H9 (cell line): ENCODE measurements around the gene TUBA1A. TPM values are rescaled to one million over a fixed set of nuclear protein-coding genes. Genes with fewer than 3 reads are reported as not detected.

Experiments
- DNase-seq: peaks from one replicate; pipeline ENCODE4 v3.0.0-alpha.2; 2017
- H2AFZ ChIP-seq: one replicate; pipeline ENCODE4 v1.6.1; 2013; ENCODE audit warnings: mild to moderate bottlenecking, low read length, control low read depth, moderate library complexity
- H2AK5ac ChIP-seq: 2 replicates; pipeline ENCODE4 v1.6.1; 2013; ENCODE audit warnings: low read length, control low read depth, mixed read lengths; ENCODE audit not compliant: insufficient read length
- H2BK120ac ChIP-seq: one replicate; pipeline ENCODE4 v1.6.1; 2013; ENCODE audit warnings: low read depth, mild to moderate bottlenecking, low read length, control low read depth, inconsistent platforms; ENCODE audit not compliant: poor library complexity, severe bottlenecking
- H2BK12ac ChIP-seq: 2 replicates; pipeline ENCODE4 v1.6.1; 2013; ENCODE audit warnings: low read length, control low read depth, mixed read lengths, low read depth; ENCODE audit not compliant: insufficient read length
- H2BK15ac ChIP-seq: 2 replicates; pipeline ENCODE4 v1.6.1; 2013; ENCODE audit warnings: low read depth, low read length, control low read depth
- H2BK20ac ChIP-seq: one replicate; pipeline ENCODE4 v1.6.1; 2013; ENCODE audit warnings: low read depth, mild to moderate bottlenecking, low read length, control low read depth, inconsistent platforms; ENCODE audit not compliant: poor library complexity, severe bottlenecking
- H2BK5ac ChIP-seq: 2 replicates; pipeline ENCODE4 v1.6.1; 2013; ENCODE audit warnings: low read length, control low read depth, mixed read lengths; ENCODE audit not compliant: insufficient read length
- H3K14ac ChIP-seq: 2 replicates; pipeline ENCODE4 v1.6.1; 2013; ENCODE audit warnings: low read length, control low read depth; ENCODE audit not compliant: insufficient read depth
- H3K18ac ChIP-seq: 2 replicates; pipeline ENCODE4 v1.6.1; 2013; ENCODE audit warnings: low read depth, mild to moderate bottlenecking, mixed read lengths, low read length, control low read depth; ENCODE audit not compliant: insufficient read length
- H3K23ac ChIP-seq: 2 replicates; pipeline ENCODE4 v1.6.1; 2013; ENCODE audit warnings: low read length, control low read depth, mixed read lengths, low read depth; ENCODE audit not compliant: insufficient read length
- H3K23me2 ChIP-seq: 2 replicates; pipeline ENCODE4 v1.6.1; 2013; ENCODE audit warnings: low read depth, mild to moderate bottlenecking, mixed read lengths, low read length, control low read depth; ENCODE audit not compliant: insufficient read length, poor library complexity, severe bottlenecking
- H3K27ac ChIP-seq: 2 replicates; pipeline ENCODE4 v1.5.1; 2013; ENCODE audit warnings: low read length, control low read depth, mixed read lengths, low read depth; ENCODE audit not compliant: insufficient read length
- H3K27me3 ChIP-seq: 2 replicates; pipeline ENCODE4 v1.6.1; 2013; ENCODE audit warnings: low read length, control low read depth, inconsistent platforms; ENCODE audit not compliant: insufficient read depth
- H3K4ac ChIP-seq: 2 replicates; pipeline ENCODE4 v1.6.1; 2013; ENCODE audit warnings: low read depth, mild to moderate bottlenecking, control low read depth, inconsistent platforms, low read length, moderate library complexity
- H3K4me1 ChIP-seq: 2 replicates; pipeline ENCODE4 v1.6.1; 2013; ENCODE audit warnings: low read length, control low read depth, inconsistent platforms; ENCODE audit not compliant: insufficient read depth
- H3K4me2 ChIP-seq: 2 replicates; pipeline ENCODE4 v1.6.1; 2013; ENCODE audit warnings: low read length, control low read depth, mixed read lengths; ENCODE audit not compliant: insufficient read length, insufficient read depth
- H3K56ac ChIP-seq: 2 replicates; pipeline ENCODE4 v1.6.1; 2013; ENCODE audit warnings: low read depth, mild to moderate bottlenecking, mixed read lengths, low read length, control low read depth; ENCODE audit not compliant: insufficient read length
- H3K79me1 ChIP-seq: 2 replicates; pipeline ENCODE4 v1.6.1; 2013; ENCODE audit warnings: low read depth, mild to moderate bottlenecking, moderate library complexity, low read length, control low read depth, inconsistent platforms; ENCODE audit not compliant: insufficient read depth, poor library complexity, severe bottlenecking
- H3K79me2 ChIP-seq: 2 replicates; pipeline ENCODE4 v1.6.1; 2013; ENCODE audit warnings: low read length, control low read depth, inconsistent platforms; ENCODE audit not compliant: insufficient read depth
- H3K9ac ChIP-seq: 2 replicates; pipeline ENCODE4 v1.6.1; 2013; ENCODE audit warnings: low read length, control low read depth, mixed read lengths; ENCODE audit not compliant: insufficient read length; ENCODE audit errors: extremely low read depth
- H3K9me3 ChIP-seq: one replicate; pipeline ENCODE4 v1.6.1; 2013; ENCODE audit warnings: low read depth, low read length, inconsistent platforms; ENCODE audit not compliant: control insufficient read depth
- H3T11ph ChIP-seq: one replicate; pipeline ENCODE4 v1.6.1; 2013; ENCODE audit warnings: mild to moderate bottlenecking, low read length, control low read depth, inconsistent platforms
- H4K20me1 ChIP-seq: one replicate; pipeline ENCODE4 v1.6.1; 2013; ENCODE audit not compliant: control insufficient read depth, insufficient read length, insufficient read depth
- H4K5ac ChIP-seq: 2 replicates; pipeline ENCODE4 v1.6.1; 2013; ENCODE audit warnings: low read depth, mild to moderate bottlenecking, mixed read lengths, low read length, control low read depth; ENCODE audit not compliant: insufficient read length
- H4K8ac ChIP-seq: replicated peaks from 2 replicates; pipeline ENCODE4 v1.6.1; 2013; ENCODE audit warnings: low read length, control low read depth, mixed read lengths, low read depth; ENCODE audit not compliant: insufficient read length
- H4K91ac ChIP-seq: 2 replicates; pipeline ENCODE4 v1.6.1; 2013; ENCODE audit warnings: low read depth, mild to moderate bottlenecking, moderate library complexity, mixed read lengths, low read length, control low read depth; ENCODE audit not compliant: insufficient read length
- H3K27ac Mint-ChIP-seq, 3 experiments: 2 replicates in 2 of 3; 3 replicates in 1 of 3; pipeline ENCODE4 v1.8.0; 2020 to 2021; ENCODE audit warnings: mixed read lengths in 3 of 3, mild to moderate bottlenecking in 1 of 3, moderate library complexity in 1 of 3
- H3K27me3 Mint-ChIP-seq: 2 replicates; pipeline ENCODE4 v1.8.0; 2021; ENCODE audit warnings: low read depth, mild to moderate bottlenecking, moderate library complexity, mixed read lengths
- H3K36me3 Mint-ChIP-seq, 3 experiments: 2 replicates in 2 of 3; 3 replicates in 1 of 3; pipeline ENCODE4 v1.8.0; 2020 to 2021; ENCODE audit warnings: low read depth in 3 of 3, mixed read lengths in 3 of 3; ENCODE audit not compliant: insufficient read depth in 1 of 3
- H3K4me1 Mint-ChIP-seq, 2 experiments: 2 replicates each; pipeline ENCODE4 v1.8.0; 2020; ENCODE audit warnings: mixed read lengths in 2 of 2
- H3K4me3 Mint-ChIP-seq, 2 experiments: 2 replicates in 1 of 2; 3 replicates in 1 of 2; pipeline ENCODE4 v1.8.0; 2020 to 2021; ENCODE audit warnings: mild to moderate bottlenecking in 2 of 2, mixed read lengths in 2 of 2, moderate library complexity in 1 of 2
- H3K9me3 Mint-ChIP-seq, 2 experiments: 2 replicates in 1 of 2; 3 replicates in 1 of 2; pipeline ENCODE4 v1.8.0; 2020; ENCODE audit warnings: mild to moderate bottlenecking in 2 of 2, mixed read lengths in 2 of 2, moderate library complexity in 1 of 2
- WGBS: extraction: QIAGEN DNeasy Blood & Tissue Kit; methylation state at CpG from one replicate; pipeline ENCODE4 v1.1.7; 2013; ENCODE audit warnings: missing lambda C conversion rate, low lambda C conversion rate, mixed read lengths; ENCODE audit not compliant: insufficient read length; ENCODE audit errors: extremely low coverage; 5-methylcytosine and 5-hydroxymethylcytosine counted together
- total RNA-seq: library from RNA; stranded (reverse); gene quantifications from 2 replicates; pipeline ENCODE4 v1.2.1, GENCODE V29; 2021
- TF ChIP-seq, protein P1 (sequence below): fragments of 200-600 bp; sonication (generic); conservative IDR thresholded peaks from 3 replicates; pipeline ENCODE4 v1.8.0; 2021; ENCODE audit warnings: antibody characterized with exemption, mild to moderate bottlenecking

Gene TUBA1A
- total RNA-seq, 1 experiment from 2014 or later, result 149 TPM

DNA sequence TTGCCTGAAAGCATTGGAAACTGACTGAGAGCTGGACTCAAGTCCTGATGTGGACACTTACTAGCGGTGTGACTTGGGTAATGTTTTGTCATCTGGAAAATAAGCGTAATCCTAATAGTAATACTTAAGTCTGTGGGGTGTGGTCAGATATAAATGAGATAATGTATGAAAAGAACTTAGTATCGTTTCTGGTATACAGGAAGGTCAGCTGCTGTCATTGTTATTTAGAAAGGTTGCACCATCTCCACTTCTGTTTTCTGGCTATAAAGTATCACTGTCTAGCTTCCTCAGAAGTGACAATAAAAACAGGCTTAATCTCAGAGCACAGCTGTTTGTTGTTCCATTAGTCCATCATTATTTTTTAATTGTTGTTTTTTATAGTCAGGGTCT lies 41.9 kb upstream of the TUBA1A start:
- no peak overlapping the region for H2BK5ac ChIP-seq
- no peak overlapping the region for H3K9ac ChIP-seq
- H3K9me3 ChIP-seq, result no peaks in the 10 kb centered on the region
- no peak overlapping the region for H3K27ac Mint-ChIP-seq
- H2BK12ac ChIP-seq, result no peak overlapping the region
- WGBS, result no CpG with 5 or more reads among the region's 3 CpGs
- H4K20me1 ChIP-seq, result no peaks in the 10 kb centered on the region
- H2AFZ ChIP-seq, result no peak overlapping the region
- H3K79me1 ChIP-seq, result no peaks in the 10 kb centered on the region
- H3K23ac ChIP-seq, result no peak overlapping the region
- no peak overlapping the region for H3K18ac ChIP-seq
- no peak overlapping the region for H3K56ac ChIP-seq
- no peak overlapping the region for H2AK5ac ChIP-seq
- H3K4me3 Mint-ChIP-seq, result no peak overlapping the region
- no peak overlapping the region for H3K4ac ChIP-seq
- no peak overlapping the region for H4K5ac ChIP-seq
- no peak for DNase-seq
- H2BK20ac ChIP-seq, result no peak overlapping the region
- TF ChIP-seq, protein P1, sequence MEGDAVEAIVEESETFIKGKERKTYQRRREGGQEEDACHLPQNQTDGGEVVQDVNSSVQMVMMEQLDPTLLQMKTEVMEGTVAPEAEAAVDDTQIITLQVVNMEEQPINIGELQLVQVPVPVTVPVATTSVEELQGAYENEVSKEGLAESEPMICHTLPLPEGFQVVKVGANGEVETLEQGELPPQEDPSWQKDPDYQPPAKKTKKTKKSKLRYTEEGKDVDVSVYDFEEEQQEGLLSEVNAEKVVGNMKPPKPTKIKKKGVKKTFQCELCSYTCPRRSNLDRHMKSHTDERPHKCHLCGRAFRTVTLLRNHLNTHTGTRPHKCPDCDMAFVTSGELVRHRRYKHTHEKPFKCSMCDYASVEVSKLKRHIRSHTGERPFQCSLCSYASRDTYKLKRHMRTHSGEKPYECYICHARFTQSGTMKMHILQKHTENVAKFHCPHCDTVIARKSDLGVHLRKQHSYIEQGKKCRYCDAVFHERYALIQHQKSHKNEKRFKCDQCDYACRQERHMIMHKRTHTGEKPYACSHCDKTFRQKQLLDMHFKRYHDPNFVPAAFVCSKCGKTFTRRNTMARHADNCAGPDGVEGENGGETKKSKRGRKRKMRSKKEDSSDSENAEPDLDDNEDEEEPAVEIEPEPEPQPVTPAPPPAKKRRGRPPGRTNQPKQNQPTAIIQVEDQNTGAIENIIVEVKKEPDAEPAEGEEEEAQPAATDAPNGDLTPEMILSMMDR, result no peak
- no peaks in the 10 kb centered on the region for H3K27me3 ChIP-seq
- H3K9me3 Mint-ChIP-seq, result no peaks in the 10 kb centered on the region; a peak in 1 of 5 replicates
- H2BK15ac ChIP-seq, result no peak overlapping the region
- H2BK120ac ChIP-seq, result no peak overlapping the region
- H3T11ph ChIP-seq, result no peak overlapping the region
- no peak overlapping the region for H3K27ac ChIP-seq
- H3K23me2 ChIP-seq, result no peaks in the 10 kb centered on the region
- H4K91ac ChIP-seq, result no peak overlapping the region
- H3K27me3 Mint-ChIP-seq, result peaks cover 8% of the 10 kb centered on the region
- H3K4me1 Mint-ChIP-seq, result peaks cover 21 to 25% of the 10 kb centered on the region in 2 experiments
- no peak overlapping the region for H3K14ac ChIP-seq
- no peaks in the 10 kb centered on the region for H3K79me2 ChIP-seq
- H3K4me2 ChIP-seq, result no peak overlapping the region
- peaks cover 5% of the 10 kb centered on the region; the same call in 1 of the 2 replicates for H3K4me1 ChIP-seq
- H3K36me3 Mint-ChIP-seq, result no peaks in the 10 kb centered on the region
- no peak overlapping the region for H4K8ac ChIP-seq
